Brain microvascular endothelial cell (primary cell): ENCODE results near the gene PELI2.

ENCODE experiments used
- DNase-seq: peaks from one replicate; pipeline ENCODE4 v3.0.0-alpha.2; 2020
- H3K27ac ChIP-seq: fragments of 250-450 bp; sonication (Bioruptor Pico); 2 replicates; pipeline ENCODE4 v1.5.1; 2020; ENCODE audit warnings: mild to moderate bottlenecking, moderate library complexity
- H3K27me3 ChIP-seq: fragments of 250-450 bp; sonication (Bioruptor Pico); replicated peaks from 2 replicates; pipeline ENCODE4 v1.5.1; 2020; ENCODE audit warnings: mild to moderate bottlenecking
- H3K36me3 ChIP-seq: fragments of 250-450 bp; sonication (Bioruptor Pico); replicated peaks from 2 replicates; pipeline ENCODE4 v1.5.1; 2020; ENCODE audit warnings: mild to moderate bottlenecking
- H3K4me3 ChIP-seq: 2 replicates; pipeline ENCODE4 v1.5.1; 2011; ENCODE audit warnings: low read depth, mild to moderate bottlenecking, control low read depth, low read length, moderate library complexity
- in situ Hi-C: cut with HindIII; loops from 2 replicates; pipeline ENCODE4 v1.10.0; 2017; ENCODE audit warnings: low sequenced_read_pairs, low pct_ligation_motif_present
- TF ChIP-seq, protein P1 (sequence below): IDR thresholded peaks from 2 replicates; pipeline ENCODE4 v1.5.1; 2011; ENCODE audit warnings: low read depth, mild to moderate bottlenecking, moderate library complexity, low read length, control low read depth, inconsistent platforms; ENCODE audit errors: missing control alignments

PELI2 gene

DNA sequence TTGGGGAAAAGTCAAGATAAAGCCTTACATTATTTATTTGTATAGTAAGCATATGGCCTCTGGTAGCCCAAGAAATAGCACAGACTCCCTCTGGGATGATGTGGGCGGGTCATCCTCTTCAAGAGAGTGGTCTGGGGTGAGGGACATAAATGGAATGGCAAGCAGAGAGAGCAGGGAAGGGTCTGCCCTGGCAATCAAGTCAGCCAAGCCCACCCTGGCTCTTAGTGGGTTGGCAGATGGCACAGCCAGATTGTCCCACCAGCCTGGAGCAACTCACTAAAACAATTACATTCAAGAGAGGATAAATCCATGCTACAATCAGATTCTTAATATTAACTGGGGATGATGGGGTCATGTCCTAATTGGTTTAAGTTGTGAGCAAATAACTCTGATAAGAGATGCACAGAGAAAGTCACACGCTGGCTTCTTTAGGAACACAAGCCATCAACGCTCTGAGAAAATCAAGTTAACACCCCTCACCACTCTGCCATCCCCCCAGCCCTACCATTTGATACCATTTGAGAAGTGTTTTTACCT, 2.8 kb upstream of the PELI2 start:
- Histone ChIP-seq H3K27me3 (no peaks in the 10 kb centered on the region), H3K36me3 (no peaks in the 10 kb centered on the region), H3K4me3 (no peak overlapping the region), H3K27ac (no peak overlapping the region)
- TF ChIP-seq, protein P1, sequence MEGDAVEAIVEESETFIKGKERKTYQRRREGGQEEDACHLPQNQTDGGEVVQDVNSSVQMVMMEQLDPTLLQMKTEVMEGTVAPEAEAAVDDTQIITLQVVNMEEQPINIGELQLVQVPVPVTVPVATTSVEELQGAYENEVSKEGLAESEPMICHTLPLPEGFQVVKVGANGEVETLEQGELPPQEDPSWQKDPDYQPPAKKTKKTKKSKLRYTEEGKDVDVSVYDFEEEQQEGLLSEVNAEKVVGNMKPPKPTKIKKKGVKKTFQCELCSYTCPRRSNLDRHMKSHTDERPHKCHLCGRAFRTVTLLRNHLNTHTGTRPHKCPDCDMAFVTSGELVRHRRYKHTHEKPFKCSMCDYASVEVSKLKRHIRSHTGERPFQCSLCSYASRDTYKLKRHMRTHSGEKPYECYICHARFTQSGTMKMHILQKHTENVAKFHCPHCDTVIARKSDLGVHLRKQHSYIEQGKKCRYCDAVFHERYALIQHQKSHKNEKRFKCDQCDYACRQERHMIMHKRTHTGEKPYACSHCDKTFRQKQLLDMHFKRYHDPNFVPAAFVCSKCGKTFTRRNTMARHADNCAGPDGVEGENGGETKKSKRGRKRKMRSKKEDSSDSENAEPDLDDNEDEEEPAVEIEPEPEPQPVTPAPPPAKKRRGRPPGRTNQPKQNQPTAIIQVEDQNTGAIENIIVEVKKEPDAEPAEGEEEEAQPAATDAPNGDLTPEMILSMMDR = no peak
- DNase-seq = no peak
- in situ Hi-C loops = no loop called here

DNA sequence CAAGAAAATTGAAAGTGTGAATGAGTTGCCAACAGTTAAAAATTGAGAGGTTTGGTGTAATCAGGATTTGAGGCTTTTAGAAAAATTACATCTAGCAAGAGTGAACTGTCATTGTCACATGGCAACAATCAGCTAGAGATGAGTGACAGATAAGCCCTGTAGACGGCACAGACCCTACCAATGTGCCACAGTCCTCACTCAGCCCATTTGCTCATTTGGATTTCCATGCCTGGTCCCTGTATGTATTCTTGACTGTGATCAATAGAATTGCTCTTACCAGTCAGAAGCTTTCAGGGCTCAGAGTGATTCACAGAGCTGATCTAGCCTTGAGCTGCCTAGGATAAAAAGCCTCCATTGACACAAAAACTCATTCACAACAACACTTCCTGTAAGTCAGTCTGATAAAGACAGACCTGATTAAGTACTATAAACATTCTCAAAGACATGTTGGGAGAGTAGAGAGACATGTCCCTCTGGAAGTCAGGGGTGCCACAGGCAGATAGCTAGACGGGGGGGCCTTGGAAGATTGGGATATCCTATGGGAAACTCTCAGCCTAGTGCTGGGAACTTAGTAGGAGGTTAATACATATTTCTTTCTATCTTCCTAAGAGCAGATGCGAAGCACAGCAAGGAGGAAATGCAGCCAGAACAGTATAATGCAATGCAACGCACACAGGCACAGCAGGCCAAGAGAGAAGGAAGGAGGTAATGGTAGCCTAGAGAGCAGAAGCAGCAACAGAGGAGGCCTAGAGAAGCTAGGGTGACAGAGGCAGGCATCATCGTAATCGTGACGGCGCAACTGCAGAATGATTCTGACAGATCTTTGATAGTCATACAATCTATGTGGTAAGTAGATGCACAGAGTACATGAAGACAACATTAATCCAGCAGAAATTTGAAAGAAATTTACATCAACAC, 2.0 kb upstream of the PELI2 start:
- Histone ChIP-seq H3K27me3 (no peaks in the 10 kb centered on the region), H3K36me3 (no peaks in the 10 kb centered on the region), H3K4me3 (no peak overlapping the region), H3K27ac (no peak overlapping the region)
- TF ChIP-seq, protein P1 = no peak
- no peak for DNase-seq
- in situ Hi-C loops = no loop called here

DNA sequence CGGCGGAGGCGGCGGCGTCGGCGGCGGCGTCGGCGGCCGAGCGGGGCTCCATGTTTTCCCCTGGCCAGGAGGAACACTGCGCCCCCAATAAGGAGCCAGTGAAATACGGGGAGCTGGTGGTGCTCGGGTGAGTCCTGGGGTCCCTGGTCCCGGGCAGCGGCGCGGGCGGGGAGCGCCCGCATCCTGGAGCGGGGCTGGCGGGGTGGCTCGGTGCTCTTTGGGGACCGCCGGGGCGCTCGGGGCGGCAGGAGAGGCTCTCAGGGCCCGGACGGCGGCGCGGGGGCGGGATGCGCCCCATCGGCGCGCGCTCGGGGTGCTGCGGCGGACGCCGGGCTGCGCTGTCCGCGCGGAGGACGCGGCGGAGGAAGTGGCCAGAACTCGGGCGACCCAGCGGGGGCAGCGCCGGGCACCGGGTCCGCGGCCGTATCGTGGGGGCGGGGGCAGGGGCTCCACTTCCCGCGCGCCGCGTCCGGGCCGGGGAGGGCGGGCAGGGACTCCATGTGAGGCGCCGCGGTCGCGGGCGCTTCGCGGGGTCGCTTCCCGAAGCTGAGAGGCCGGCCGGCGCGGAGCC, 485 bp downstream of the PELI2 start:
- H3K27me3 ChIP-seq = no peaks in the 10 kb centered on the region
- no peak for DNase-seq
- H3K27ac ChIP-seq = peak overlapping the region; percentile 11
- in situ Hi-C loops = no loop called here
- peak overlapping the region; percentile 74 for H3K4me3 ChIP-seq
- TF ChIP-seq, protein P1 = no peak
- H3K36me3 ChIP-seq = no peaks in the 10 kb centered on the region

DNA sequence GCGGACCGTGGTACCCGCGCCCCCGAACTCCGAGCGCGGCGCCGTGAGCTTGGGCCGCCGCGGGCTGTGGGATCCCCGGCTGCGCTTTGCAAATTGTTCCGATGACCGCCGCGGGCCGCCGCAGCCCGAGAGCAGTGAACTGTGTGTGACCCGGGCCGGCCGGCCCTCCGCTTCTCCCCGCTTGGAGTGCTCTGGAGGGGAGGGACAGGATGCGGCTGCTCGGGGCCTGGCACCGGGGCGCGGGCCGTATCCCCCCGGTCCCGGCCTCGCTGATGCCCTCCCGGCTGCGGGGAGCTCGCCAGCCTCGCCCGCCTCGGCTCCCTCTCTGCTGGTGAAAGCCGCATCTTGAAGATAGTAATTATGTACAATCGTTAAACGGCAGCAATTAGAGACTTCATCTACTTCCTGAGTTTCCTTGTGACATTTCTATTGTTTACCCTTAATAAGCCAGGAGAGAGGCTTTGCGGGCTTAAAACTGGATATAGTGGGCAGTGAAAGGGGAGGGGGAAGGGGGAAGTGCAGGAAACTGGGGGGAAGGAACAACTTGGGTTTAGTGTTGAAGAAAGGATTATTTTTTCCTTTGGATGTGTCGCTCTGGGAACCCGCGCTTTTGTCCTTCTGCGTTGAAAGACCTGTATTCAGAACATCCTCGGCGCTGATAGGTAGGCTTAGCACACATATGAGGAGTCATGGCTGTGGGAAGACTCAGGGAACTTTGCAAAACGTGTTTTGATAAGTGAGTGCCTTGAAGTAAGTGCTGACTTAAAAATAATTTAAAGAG, 1.2 kb downstream of the PELI2 start:
- peak; percentile 20 for DNase-seq
- Histone ChIP-seq H3K36me3 (no peaks in the 10 kb centered on the region), H3K27ac (peak overlapping the region; percentile 11), H3K4me3 (peak overlapping the region; percentile 74), H3K27me3 (no peaks in the 10 kb centered on the region)
- TF ChIP-seq, protein P1 = peak; percentile 3
- in situ Hi-C loops = no loop called here

DNA sequence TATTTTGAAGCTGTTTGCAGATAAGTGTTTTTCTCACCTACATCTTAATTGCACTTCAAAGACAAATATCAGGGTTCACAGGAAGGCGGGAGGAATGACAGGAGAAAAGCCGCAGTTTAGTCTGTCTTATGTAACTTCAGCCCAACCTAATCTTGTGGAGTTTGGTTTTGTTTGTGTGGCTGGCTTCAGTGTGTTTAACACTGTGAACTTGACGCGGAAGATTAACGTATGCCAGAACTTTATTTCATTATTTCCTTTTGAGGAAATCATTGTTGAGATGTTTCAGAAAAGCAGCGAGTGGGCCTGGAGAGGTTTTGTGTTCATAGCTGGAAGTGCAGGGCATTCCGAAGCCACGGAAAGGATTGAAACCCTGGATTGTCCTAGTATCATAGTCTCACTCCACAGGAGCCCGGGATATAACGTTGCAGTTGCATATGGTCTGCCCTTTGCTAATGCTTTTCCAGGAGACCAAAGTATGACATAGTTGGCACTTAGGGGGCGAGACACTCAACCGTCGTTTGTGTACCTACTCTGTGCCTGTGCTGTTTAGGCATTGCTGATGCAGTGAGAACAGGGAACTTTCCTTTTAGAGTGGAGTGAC, 2.0 kb downstream of the PELI2 start:
- Histone ChIP-seq H3K27ac (no peak overlapping the region), H3K4me3 (peak overlapping the region; percentile 74), H3K36me3 (no peaks in the 10 kb centered on the region), H3K27me3 (no peaks in the 10 kb centered on the region)
- no peak for DNase-seq
- in situ Hi-C loops = no loop called here
- TF ChIP-seq, protein P1 = no peak
